ENCODE results near the gene CCDC148. TPM values are rescaled to one million over a fixed set of nuclear protein-coding genes. Genes with fewer than 3 reads are reported as not detected.

The CCDC148 gene
- total and polyA plus RNA-seq, 2 experiments from 2014 or later: 1.2 to 1.8 TPM

- ATAC-seq (peak; percentile 64), DNase-seq (ENCODE audit: low spot score) (no peak)
- Mint-ChIP-seq H3K4me3 (no peak overlapping the region), H3K27ac (peak overlapping the region; percentile 73), H3K9me3 (no peaks in the 10 kb centered on the region), H3K36me3 (ENCODE audit: low read depth) (no peaks in the 10 kb centered on the region; the same call in 2 of the 3 replicates), H3K27me3 (ENCODE audit: insufficient read depth, low read depth, poor library complexity) (no peaks in the 10 kb centered on the region), H3K4me1 (peaks cover 40% of the 10 kb centered on the region)
- Histone ChIP-seq H3K9me2 (ENCODE audit: insufficient read depth) (no peaks in the 10 kb centered on the region), H3F3A (replicated peaks; ENCODE audit: low read depth) (no peaks in the 10 kb centered on the region), H3K27me3 (ENCODE audit: insufficient read depth) (no peaks in the 10 kb centered on the region), H3K79me2 (replicated peaks; ENCODE audit: insufficient read depth) (peaks cover 99% of the 10 kb centered on the region), H3K4me1 (ENCODE audit: insufficient read depth) (peaks cover 26% of the 10 kb centered on the region), H3K27ac (ENCODE audit: low read depth) (peak overlapping the region; percentile 29; the same call in 1 of the 2 replicates), H2AFZ (no peak overlapping the region), H4K20me1 (replicated peaks; ENCODE audit: insufficient read depth) (peaks cover 10% of the 10 kb centered on the region), H3K4me2 (no peak overlapping the region), H3K4me3 (no peak overlapping the region), H3K36me3 (ENCODE audit: insufficient read depth) (no peaks in the 10 kb centered on the region)
- no peak for TF ChIP-seq POLR2AphosphoS5 (IDR thresholded peaks at IDR 0.05; ENCODE audit: low read depth)
- TF ChIP-seq, protein P1, sequence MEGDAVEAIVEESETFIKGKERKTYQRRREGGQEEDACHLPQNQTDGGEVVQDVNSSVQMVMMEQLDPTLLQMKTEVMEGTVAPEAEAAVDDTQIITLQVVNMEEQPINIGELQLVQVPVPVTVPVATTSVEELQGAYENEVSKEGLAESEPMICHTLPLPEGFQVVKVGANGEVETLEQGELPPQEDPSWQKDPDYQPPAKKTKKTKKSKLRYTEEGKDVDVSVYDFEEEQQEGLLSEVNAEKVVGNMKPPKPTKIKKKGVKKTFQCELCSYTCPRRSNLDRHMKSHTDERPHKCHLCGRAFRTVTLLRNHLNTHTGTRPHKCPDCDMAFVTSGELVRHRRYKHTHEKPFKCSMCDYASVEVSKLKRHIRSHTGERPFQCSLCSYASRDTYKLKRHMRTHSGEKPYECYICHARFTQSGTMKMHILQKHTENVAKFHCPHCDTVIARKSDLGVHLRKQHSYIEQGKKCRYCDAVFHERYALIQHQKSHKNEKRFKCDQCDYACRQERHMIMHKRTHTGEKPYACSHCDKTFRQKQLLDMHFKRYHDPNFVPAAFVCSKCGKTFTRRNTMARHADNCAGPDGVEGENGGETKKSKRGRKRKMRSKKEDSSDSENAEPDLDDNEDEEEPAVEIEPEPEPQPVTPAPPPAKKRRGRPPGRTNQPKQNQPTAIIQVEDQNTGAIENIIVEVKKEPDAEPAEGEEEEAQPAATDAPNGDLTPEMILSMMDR (conservative IDR thresholded peaks at IDR 0.05; ENCODE audit: low read depth in 2 of 2): no peak
- TF ChIP-seq JUNB (IDR thresholded peaks at IDR 0.05; ENCODE audit: unreplicated experiment): no peak
- no peak for TF ChIP-seq EZH2phosphoT487 (IDR thresholded peaks at IDR 0.05; ENCODE audit: unreplicated experiment)
- no peak for TF ChIP-seq EZH2 (IDR thresholded peaks at IDR 0.05; ENCODE audit: low read depth, unreplicated experiment)
- TF ChIP-seq ZNF331 (CRISPR knock-in tag; IDR thresholded peaks at IDR 0.05; ENCODE audit: low read depth): no peak
- TF ChIP-seq NANOG (IDR thresholded peaks at IDR 0.05; ENCODE audit: borderline replicate concordance): no peak
- no peak for TF ChIP-seq ZNF114 (CRISPR knock-in tag; IDR thresholded peaks at IDR 0.05)
- no peak for TF ChIP-seq CREB1 (CRISPR knock-in tag; IDR thresholded peaks at IDR 0.05; ENCODE audit: low read depth)
- no peak for TF ChIP-seq ETS1 (IDR thresholded peaks at IDR 0.05)
- no peak for TF ChIP-seq STAT1 (IDR thresholded peaks at IDR 0.05; ENCODE audit: unreplicated experiment)
- TF ChIP-seq, protein P2, sequence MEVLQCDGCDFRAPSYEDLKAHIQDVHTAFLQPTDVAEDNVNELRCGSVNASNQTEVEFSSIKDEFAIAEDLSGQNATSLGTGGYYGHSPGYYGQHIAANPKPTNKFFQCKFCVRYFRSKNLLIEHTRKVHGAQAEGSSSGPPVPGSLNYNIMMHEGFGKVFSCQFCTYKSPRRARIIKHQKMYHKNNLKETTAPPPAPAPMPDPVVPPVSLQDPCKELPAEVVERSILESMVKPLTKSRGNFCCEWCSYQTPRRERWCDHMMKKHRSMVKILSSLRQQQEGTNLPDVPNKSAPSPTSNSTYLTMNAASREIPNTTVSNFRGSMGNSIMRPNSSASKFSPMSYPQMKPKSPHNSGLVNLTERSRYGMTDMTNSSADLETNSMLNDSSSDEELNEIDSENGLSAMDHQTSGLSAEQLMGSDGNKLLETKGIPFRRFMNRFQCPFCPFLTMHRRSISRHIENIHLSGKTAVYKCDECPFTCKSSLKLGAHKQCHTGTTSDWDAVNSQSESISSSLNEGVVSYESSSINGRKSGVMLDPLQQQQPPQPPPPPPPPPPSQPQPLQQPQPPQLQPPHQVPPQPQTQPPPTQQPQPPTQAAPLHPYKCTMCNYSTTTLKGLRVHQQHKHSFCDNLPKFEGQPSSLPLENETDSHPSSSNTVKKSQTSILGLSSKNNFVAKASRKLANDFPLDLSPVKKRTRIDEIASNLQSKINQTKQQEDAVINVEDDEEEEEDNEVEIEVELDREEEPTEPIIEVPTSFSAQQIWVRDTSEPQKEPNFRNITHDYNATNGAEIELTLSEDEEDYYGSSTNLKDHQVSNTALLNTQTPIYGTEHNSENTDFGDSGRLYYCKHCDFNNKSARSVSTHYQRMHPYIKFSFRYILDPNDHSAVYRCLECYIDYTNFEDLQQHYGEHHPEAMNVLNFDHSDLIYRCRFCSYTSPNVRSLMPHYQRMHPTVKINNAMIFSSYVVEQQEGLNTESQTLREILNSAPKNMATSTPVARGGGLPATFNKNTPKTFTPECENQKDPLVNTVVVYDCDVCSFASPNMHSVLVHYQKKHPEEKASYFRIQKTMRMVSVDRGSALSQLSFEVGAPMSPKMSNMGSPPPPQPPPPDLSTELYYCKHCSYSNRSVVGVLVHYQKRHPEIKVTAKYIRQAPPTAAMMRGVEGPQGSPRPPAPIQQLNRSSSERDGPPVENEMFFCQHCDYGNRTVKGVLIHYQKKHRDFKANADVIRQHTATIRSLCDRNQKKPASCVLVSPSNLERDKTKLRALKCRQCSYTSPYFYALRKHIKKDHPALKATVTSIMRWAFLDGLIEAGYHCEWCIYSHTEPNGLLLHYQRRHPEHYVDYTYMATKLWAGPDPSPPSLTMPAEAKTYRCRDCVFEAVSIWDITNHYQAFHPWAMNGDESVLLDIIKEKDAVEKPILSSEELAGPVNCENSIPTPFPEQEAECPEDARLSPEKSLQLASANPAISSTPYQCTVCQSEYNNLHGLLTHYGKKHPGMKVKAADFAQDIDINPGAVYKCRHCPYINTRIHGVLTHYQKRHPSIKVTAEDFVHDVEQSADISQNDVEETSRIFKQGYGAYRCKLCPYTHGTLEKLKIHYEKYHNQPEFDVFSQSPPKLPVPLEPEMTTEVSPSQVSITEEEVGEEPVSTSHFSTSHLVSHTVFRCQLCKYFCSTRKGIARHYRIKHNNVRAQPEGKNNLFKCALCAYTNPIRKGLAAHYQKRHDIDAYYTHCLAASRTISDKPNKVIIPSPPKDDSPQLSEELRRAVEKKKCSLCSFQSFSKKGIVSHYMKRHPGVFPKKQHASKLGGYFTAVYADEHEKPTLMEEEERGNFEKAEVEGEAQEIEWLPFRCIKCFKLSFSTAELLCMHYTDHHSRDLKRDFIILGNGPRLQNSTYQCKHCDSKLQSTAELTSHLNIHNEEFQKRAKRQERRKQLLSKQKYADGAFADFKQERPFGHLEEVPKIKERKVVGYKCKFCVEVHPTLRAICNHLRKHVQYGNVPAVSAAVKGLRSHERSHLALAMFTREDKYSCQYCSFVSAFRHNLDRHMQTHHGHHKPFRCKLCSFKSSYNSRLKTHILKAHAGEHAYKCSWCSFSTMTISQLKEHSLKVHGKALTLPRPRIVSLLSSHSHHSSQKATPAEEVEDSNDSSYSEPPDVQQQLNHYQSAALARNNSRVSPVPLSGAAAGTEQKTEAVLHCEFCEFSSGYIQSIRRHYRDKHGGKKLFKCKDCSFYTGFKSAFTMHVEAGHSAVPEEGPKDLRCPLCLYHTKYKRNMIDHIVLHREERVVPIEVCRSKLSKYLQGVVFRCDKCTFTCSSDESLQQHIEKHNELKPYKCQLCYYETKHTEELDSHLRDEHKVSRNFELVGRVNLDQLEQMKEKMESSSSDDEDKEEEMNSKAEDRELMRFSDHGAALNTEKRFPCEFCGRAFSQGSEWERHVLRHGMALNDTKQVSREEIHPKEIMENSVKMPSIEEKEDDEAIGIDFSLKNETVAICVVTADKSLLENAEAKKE (CRISPR knock-in tag; IDR thresholded peaks at IDR 0.05): no peak
- TF ChIP-seq, protein P3, sequence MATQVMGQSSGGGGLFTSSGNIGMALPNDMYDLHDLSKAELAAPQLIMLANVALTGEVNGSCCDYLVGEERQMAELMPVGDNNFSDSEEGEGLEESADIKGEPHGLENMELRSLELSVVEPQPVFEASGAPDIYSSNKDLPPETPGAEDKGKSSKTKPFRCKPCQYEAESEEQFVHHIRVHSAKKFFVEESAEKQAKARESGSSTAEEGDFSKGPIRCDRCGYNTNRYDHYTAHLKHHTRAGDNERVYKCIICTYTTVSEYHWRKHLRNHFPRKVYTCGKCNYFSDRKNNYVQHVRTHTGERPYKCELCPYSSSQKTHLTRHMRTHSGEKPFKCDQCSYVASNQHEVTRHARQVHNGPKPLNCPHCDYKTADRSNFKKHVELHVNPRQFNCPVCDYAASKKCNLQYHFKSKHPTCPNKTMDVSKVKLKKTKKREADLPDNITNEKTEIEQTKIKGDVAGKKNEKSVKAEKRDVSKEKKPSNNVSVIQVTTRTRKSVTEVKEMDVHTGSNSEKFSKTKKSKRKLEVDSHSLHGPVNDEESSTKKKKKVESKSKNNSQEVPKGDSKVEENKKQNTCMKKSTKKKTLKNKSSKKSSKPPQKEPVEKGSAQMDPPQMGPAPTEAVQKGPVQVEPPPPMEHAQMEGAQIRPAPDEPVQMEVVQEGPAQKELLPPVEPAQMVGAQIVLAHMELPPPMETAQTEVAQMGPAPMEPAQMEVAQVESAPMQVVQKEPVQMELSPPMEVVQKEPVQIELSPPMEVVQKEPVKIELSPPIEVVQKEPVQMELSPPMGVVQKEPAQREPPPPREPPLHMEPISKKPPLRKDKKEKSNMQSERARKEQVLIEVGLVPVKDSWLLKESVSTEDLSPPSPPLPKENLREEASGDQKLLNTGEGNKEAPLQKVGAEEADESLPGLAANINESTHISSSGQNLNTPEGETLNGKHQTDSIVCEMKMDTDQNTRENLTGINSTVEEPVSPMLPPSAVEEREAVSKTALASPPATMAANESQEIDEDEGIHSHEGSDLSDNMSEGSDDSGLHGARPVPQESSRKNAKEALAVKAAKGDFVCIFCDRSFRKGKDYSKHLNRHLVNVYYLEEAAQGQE (IDR thresholded peaks at IDR 0.05; ENCODE audit: unreplicated experiment): no peak
Measured at GRCh38 chr2:158498749-158499136, 42.2 kb upstream of the CCDC148 start.

All from GM23338 (cell line).